Stimulated activated CD8-positive, alpha-beta memory T cell treated with anti-CD3 and anti-CD28 coated beads, Interleukin-7, amount 100 ng/mL, for 4 hours (primary cell): ENCODE results near the gene GRIK2.
"Not testable (repeated sequence)": the region's sequence is repeated elsewhere in the genome, so short reads cannot be mapped to it uniquely, and the experiment has no call there.

ENCODE experiments used
- DNase-seq, 2 donors: peaks; one replicate each; pipeline ENCODE4 v3.0.0-alpha.2; 2020; ENCODE audit warnings: low read depth in 2 of 2

GRIK2 gene

DNA sequence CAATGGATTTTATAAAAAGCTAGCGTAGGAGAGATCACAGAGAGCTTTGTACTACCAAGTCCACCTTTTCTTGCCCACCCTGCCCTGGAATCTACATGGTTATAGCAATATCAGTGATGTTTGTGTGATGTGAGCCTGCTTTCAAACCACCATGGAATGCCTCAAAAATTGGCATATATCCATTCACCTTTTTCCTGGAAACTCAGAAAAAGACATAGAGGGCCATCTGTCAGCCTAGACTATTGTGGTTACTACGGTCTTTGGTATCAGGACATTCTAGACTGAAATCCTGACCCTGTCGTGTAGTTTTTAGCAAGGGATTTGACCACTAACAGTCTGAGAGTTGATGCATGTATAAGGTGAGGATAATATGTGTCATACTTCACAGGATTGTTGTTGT lies 239.6 kb downstream of the GRIK2 start:
- no peak for DNase-seq

DNA sequence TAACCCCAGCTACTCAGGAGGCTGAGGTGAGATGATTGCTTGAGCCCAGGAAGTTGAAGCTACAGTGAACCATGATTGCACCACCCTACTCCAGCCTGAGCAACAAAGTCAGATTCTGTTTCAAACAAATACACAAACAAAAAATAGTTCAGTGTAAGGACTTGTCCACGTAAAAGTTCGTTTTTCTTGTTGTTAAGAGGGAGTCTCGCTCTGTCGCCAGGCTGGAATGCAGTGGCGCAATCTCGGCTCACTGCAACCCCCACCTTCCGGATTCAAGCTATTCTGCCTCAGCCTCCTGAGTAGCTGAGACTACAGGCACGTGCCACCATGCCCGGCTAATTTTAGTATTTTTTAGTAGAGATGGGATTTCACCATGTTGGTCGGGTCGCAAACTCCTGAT lies 245.4 kb downstream of the GRIK2 start:
- DNase-seq, result not testable (repeated sequence)

DNA sequence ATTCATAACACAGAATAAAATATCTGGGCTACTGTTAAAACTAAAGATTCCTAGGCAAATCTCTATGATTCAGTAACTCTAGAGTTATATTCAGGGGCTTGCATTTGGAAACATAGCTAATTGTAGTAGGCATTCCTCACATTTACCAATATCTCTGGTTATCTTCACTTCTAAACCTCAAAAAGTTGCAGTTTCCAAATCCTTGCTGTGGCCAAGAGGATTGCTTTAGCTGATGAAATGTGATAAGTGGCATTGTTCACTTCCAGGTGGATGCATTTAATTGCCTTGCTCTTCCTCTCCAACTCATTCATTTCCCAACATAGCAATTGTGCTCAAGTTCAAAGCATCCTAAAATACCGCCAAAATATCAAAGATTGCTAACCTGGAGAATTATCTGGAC lies 246.6 kb downstream of the GRIK2 start:
- no peak for DNase-seq

DNA sequence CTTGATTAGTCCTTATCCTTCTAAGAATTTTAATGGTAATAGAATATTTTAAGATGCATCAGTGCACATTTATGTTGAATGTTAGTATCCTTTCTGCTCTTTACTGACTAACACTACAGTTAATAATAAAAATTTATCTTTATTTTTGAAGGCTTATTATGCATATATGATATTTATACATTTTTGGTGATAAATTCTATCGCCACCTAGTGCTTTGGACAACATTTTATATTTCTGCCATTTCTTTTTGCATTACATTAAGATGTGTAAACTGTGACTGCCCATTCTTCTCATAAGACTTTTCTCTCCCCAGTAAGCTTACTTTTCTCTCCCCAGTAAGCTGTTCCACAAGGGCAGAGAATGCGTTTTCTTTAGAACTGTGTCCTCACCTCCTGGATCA lies 252.3 kb downstream of the GRIK2 start:
- no peak for DNase-seq

DNA sequence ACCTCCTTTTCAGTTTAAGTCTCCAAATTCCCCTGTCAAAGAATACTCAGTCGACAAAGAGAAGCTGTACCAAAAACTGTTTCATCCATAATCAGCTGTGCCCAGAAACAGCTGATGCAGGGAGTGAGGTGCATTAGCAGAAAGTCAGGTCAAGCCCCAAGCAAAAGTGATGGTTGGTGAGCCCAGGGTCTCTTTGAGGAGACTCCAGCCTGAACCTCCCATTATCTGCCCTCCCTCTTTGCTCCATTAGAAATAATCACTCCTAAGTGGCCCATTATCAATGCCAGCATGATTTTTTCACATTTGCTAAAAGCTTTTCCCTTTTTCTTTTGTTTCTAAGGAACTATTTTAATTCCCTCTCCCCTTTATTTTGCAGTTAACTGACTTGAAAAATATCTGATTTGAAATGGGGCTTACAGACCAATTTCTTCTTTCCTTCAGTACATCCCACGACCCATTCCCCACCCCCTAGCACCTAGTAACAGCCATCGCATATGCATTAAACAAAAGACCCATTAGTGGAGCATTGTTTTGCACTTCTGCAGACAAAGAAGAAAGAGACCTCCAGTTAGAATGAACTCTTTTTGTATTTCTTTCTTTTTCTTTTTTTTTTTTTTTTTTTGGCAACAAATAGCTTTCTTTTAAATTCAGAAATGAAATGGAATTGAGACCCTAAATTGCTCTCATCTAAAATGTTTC lies 257.0 kb downstream of the GRIK2 start:
- DNase-seq, result no peak

DNA sequence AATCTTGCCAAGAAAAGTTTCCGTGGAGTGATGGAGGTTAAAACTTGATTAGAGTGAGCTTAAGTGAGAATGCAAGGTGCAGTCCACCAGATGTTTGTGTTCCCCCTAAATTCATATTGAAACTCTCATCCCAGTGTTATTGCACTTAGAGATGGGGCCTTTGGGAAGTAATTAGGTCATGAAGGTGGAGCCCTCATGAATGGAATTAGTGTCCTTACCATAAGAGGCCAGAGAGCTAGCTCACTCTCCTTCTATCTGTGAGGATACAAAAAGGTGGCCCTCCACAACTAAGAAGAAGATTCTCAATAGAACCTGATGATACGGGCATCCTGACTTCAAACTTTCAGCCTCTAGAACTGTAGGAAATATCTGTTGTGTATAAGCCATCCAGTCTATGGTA lies 258.6 kb downstream of the GRIK2 start:
- DNase-seq, result no peak

DNA sequence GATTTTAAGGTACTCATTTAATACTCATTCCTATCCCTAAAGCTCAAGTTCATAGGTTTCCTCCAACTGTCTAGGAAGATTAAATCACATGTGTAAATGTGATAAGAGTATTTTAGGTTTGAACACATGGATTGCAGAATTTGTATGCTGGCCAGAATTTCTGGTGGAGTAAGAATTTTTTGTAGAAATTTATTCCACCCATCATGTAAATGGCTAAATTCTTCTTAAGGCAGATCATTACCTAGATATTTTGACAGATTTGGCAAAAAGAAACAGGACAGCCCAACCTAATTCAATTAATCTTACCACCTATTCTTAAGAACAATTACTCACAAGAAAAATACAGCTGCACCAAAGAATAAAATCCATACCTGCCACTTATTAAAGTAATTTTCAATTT lies 261.6 kb downstream of the GRIK2 start:
- DNase-seq, result no peak

DNA sequence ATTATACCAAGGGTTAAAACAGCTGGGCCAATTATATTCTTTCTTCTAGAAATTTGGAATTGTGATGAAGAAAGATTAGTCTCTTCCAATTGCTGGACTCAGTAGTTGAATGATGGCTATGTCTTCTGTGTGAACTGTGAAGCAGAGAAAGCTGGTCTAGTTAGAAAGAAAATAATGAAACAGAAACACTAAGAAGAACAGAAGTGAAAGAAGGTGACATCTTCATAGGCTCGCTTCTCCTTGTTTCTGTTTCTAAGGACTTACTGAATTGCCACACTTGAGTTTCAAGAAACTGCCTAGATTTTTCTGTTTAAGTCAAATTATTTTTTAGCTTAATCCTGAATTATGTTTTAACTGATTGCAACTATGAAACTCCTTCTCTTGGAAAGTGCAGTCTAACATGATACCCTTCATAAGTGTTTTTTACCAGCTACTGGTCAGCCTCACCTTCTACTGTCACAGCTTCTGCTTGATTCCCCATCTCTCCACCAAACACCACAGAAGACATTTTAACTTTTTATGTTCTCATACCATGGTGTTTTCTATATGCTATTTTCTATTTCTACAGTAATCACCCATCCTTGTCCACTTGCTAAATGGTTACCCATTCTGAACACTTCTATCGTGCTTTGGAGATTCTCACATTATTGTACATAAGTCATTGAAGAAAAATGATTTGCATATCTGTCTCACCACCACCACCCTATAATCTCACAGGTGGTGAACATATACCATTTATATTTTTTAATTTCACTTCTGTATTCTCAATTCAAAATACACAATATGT lies 268.8 kb downstream of the GRIK2 start:
- no peak for DNase-seq

DNA sequence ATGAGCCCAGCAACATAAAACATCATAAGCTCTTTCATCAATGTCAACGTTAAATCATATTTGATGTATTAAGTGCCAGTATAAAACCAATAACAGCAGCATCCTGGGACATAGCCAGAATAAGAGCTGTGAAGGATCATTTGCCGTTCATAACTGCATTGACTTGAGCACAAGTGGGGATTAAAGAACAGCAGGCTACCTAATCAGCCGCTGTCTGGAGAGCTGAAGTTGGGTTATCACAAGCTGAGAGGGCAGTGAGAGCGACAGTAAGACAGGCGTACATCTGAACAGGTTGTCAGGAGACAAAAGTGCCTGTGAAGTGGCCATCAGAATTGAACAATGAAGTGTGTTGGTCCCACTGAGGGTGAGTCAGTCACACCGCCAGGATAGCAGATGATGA lies 269.6 kb downstream of the GRIK2 start:
- DNase-seq, result no peak

DNA sequence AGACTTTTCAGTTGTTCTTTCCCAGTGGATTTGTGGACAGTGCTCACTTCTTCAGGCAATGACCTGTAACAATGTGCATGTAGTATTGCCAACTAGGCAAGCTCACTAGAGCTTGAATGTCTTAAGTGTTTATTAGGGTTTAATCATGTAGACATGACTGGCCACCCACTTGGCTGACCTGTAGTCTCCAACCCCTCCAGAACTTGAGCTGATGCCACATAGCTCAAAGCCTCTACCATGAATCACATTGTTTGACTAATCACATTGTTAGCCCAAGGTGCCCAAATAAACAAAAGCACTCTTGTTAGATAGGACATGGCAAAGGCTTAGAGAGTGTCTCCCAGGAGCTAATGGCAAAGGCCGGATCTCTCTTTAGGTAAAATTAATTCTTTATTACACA lies 272.7 kb downstream of the GRIK2 start:
- no peak for DNase-seq

DNA sequence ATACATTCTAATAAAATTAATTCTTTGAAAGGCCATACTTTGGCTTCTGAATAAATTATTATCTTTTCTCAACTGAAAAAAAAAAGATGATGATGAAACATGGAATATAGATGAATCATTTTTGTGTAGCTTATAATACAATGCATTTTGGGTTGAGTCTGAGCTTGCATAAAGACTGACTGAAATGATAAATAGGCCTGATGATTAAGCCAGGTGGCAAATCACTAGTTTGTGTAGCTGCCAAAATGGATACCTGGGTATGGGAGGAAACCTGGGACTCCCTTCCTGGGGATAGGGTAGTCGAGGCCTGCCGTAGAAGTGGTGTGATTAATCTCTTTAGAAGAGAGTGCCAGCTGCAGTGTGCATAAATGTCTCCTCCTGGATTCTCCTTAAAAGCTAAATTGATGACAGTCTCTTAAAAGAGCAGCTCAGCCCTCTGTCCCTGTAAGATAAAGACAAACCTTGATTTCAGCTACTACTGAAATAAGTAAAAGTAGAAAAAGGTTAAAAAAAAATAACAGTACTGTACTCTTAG lies 275.1 kb downstream of the GRIK2 start:
- DNase-seq, result no peak

DNA sequence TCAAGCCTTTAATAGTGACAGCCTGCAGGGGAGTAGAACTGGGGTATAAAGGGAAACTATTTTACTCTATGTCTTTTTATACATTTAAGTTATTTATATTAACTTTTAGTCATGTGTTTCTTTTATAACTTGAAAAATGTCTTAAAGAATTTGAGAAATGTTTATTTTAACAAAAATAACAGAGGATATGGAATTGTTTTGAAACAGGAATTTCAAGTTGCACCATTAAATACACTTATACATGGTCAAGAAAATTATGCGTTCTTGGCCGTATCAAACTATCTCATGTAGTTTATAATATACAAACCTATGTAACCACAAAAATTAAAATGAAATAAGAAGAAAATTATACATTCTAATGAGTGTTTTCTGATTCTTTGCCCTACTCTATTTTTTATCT lies 282.7 kb downstream of the GRIK2 start:
- no peak for DNase-seq

DNA sequence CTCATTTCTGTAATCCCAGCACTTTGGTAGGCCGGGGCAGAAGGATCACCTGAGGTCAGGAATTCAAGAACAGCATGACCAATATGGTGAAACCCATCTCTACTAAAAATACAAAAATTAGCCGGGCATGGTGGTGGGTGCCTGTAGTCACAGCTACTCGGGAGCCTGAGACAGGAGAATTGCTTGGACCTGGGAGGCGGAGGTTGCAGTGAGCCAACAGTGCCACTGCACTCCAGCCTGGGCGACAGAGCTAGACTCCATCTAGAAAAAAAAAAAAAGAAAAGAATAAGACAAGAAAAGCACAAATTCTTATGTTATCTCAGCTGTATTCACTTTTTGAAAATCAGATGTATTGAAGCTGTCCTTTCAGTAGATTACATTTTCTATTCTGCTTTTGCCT lies 289.4 kb downstream of the GRIK2 start:
- DNase-seq, result no peak

DNA sequence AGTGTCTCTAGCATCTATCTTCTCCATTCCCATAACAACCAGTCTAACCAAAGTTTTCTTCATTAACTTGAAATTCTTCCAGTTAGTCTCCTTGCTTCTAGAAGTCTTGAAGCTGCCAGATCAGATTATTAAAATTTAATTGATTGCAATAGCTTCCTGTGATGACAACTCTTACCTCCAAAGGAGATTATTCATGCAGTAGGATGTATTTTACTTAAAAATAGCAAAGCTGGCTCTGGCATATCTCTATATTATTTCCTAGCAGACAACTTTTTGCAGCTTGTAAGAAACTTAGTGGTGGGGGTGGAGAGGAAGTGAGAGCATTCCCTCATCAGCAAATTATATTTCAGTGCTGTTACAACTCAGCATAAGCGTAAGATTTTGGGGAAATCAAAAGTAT lies 290.4 kb downstream of the GRIK2 start:
- DNase-seq, result no peak

DNA sequence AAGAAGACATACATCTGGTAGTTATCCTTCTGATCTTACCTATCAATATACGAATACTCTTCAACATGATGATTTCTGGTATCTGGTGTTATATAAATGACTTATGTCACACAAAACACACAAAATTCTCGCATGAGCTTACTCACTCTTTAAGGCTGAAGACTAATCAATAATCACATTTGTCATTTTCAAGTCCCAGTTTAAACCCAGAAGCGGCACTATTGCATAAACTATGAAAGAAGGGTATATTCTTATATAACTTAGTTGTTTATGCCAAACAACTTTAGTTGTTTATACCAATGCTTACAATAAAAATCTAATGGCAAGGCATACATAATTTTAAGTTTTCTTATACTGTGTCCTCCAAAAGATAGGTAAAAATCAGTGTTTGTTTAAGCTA lies 293.1 kb downstream of the GRIK2 start:
- no peak for DNase-seq

DNA sequence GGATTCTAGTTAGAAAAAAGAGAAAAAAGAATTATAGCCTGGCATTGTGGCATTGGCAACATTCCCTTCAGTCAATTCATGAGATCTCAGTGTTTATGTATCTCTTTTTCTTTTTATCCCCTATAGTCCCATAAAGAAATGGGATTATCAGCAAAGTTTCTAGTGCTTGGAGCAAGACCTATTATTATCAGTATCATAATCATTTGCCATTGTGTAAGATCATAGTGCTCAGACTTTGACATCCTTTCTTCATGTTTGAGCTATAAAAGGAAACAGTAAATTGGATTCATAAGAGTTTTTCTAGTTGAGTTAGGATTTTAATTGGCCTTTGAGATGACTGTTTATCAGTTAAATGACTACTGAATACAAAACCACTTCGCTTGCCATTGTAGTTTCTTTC lies 295.6 kb downstream of the GRIK2 start:
- DNase-seq, result no peak

DNA sequence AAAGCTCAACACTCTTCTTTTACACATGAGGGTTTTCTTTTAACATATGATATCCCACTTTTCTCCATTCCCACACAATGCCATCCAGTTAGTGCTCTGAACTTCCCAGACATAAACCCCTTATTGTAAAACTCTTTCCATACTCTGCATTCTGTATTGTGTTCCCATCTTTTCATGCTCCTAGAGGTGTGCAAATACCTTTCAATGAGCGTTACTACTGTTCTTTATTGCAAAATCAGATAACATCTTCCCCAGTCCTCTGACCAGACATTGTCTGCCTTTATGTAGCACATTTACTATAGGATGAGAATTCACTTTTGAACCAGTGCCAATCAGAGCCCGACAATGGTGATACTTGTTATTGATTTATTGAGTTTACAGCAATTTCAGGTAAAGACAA lies 296.2 kb downstream of the GRIK2 start:
- no peak for DNase-seq

DNA sequence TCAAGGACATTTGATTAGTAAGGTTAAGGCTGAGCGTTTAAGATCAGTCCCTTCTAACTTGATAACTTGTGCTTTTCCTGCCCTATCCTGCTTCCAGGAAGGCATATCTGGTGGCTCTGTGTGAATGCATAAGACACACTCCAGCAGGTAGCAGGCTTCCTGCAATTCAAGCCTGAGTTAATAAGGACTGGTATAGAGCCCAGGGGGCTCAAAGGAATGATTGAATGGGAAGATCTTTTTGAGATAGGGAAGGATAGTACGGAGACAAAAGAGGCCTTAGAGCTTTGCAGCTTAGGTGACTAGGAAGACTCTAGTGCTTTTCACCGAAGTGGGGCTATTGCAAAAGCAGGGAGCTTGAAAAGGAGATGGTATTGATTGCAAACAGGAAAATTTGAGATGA lies 307.1 kb downstream of the GRIK2 start:
- DNase-seq, result no peak

DNA sequence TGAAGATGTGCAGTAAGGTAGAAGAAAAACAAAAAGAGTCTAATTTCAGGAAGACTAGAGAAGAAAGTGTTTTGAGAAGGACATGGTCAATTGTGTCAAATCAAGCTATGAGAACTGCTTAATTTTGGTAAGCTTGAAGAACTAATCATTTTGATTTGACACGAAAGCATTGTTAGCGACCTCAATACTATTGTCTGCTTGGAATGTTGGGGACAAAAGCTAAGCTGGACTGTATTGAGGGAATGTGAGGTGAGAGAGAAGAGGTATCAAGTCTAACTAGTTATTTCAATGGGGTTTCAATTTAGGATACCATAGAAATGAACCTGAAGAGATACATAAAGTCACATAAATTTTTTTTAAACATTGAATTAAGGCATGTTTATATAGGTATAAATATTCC lies 309.8 kb downstream of the GRIK2 start:
- DNase-seq, result no peak

DNA sequence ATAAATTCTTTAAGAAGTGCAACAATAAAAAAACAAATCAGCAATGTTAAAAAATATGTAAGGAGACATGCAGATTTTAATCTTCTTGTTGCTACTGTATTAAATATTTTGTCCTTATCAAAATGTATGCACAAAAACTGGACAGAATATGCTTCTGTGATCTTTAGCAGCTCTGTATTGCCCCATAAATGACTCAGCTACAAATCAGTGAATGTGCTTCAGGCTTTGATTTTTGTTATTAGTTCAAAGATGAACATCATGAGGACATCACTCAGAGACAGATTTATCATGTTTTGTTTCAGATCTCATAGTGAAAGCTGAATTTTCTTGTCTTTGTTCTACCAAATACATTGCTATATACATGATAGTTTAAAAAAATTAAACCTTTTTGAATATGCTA lies 312.4 kb downstream of the GRIK2 start:
- no peak for DNase-seq

DNA sequence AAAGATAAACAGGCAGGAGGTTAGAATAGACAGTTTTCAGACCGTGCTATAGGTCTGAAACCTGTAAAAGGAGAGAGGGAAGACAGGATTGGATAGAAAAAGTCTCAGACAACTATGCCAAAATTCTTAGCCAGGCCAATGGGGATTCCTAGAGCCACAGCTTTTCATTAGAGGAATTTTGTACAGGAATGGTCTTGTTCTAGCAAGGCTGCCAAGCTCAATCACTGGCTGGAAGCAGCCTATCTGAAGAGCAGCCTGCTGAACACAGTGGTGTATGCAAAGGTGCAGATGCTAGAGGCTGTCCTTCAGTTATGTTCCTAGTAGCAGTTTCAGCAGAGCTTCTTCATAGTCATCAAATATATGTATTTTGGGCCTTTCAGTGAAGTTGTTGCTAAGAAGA lies 313.1 kb downstream of the GRIK2 start:
- DNase-seq, result no peak

DNA sequence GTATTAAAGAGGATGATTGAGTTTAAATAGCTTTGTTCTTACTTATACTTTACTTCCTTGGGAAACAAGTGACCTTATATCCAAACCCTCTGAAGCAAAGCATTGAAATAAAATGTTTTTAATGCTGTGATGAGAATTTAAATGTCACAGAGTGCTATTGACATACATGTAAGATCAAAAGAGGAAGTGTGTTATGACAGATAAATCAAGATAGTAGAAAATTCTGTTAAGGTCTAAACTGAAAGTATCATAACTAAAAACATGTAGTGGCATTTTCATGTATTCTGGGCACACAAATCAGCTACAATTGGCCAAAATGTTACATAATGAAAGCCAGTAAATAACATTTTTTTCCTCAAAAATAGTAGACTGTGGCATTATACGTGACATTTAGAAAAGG lies 318.0 kb downstream of the GRIK2 start:
- DNase-seq, result no peak

DNA sequence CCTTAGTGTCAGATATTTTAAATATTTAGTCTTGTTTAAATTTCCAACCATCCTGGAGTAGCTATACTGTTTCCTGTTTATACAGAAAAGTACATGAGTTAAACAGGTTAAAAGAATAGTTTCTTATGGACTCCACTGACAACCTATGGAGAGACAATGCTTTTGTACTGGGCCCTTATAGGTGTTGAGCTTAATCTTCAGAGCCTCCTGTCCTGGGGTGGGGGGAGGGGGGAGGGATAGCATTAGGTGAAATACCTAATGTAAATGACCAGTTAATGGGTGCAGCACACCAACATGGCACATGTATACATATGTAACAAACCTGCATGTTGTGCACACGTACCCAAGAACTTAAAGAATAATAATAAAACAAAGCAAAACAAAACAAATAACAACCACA lies 322.9 kb downstream of the GRIK2 start:
- DNase-seq, result no peak
